ENCODE data around the gene GTF3C5. TPM values are rescaled to one million over a fixed set of nuclear protein-coding genes. Genes with fewer than 3 reads are reported as not detected.

The GTF3C5 gene
- total and polyA plus RNA-seq, 10 of the 15 experiments (the other 5 are each of a cell fraction or from before 2014, with no cell fraction given), result 2.2 to 81.1 (median 68.7) TPM

DNA sequence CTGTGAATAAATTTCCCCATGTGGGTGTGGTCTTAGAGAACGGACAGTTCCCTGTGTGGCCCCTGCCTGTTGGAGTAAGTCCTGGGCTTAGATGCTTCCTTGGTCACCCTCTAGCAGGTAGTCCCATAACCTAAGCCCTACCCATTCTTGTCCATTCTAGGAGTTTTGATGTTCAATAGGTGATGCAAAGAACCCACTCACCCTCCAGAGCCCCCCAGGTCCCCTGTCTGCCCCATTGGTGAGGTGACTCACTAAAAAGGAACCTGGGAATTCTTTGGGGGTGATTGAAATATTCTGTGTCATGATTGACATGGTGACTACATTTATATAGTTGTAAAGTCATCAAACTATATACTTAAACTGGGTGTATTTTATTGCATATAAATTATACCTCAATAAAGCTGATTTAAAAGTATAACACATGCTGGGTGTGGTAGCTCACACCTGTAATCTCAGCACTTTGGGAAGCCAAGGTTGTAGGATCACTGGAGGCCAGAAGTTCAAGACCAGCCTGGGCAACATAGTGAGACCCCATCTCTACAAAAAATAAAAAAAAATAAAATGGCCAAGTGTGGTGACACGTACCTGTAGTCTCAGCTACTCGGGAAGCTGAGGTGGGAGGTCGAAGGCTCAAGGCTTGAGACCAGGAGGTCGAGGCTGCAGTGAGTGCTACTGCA lies 20.8 kb upstream of the GTF3C5 start:
- Histone ChIP-seq H3K4me1 (ENCODE audit: control insufficient read depth, insufficient read depth, low read length) (no peaks in the 10 kb centered on the region), H4K20me1 (ENCODE audit: control insufficient read depth, insufficient read depth) (no peaks in the 10 kb centered on the region), H2AFZ (ENCODE audit: control insufficient read depth, low read depth, low read length) (no peak overlapping the region), H3K9me3 (replicated peaks; ENCODE audit: control insufficient read depth, insufficient read depth, low read length) (no peaks in the 10 kb centered on the region; the same call in 2 of the 3 replicates), H3K27me3 (replicated peaks in 1 of 2; ENCODE audit: control insufficient read depth in 2 of 2, insufficient read depth in 2 of 2, low read length in 1 of 2) (no peaks in the 10 kb centered on the region; a peak in 2 of 4 replicates), H3K4me2 (ENCODE audit: control insufficient read depth, insufficient read depth) (no peak overlapping the region), H3K27ac (ENCODE audit: control insufficient read depth, insufficient read depth) (no peak overlapping the region), H3K4me3 (no peak overlapping the region), H3K36me3 (ENCODE audit: control insufficient read depth in 2 of 2, insufficient read depth in 2 of 2, low read length in 1 of 2) (no peaks in the 10 kb centered on the region), H3K79me2 (ENCODE audit: control insufficient read depth, insufficient read depth, low read length) (no peaks in the 10 kb centered on the region), H3K9ac (ENCODE audit: control insufficient read depth, insufficient read depth, low read length) (no peak overlapping the region)
- in situ Hi-C loops (cut with MboI) (no loop called here), intact Hi-C loops (cut with micrococcal nuclease; ENCODE audit: unreplicated experiment) (no loop called here)
- no TSS peak for BruUV-seq (replicated peaks)
- no peak for ATAC-seq
- SMC1A ChIA-PET (ENCODE audit: uncharacterized antibody, unreplicated experiment), result no interaction called here
- TF ChIP-seq HDGF (IDR thresholded peaks at IDR 0.05) (no peak), RAD51 (IDR thresholded peaks at IDR 0.05) (no peak), ZNF217 (IDR thresholded peaks at IDR 0.05) (no peak), POLR2A (IDR thresholded peaks at IDR 0.05; ENCODE audit: low read depth, low read length) (no peak), GABPA (IDR thresholded peaks at IDR 0.05; ENCODE audit: low read depth) (no peak), TBL1XR1 (IDR thresholded peaks at IDR 0.05; ENCODE audit: low read depth, low read length) (no peak), NR2C2 (IDR thresholded peaks at IDR 0.05; ENCODE audit: borderline replicate concordance, control insufficient read depth, insufficient read length, low read depth) (no peak), GATAD2B (conservative IDR thresholded peaks at IDR 0.05; ENCODE audit: low read depth) (no peak), DPF2 (IDR thresholded peaks at IDR 0.05) (no peak)
- no peak for FAIRE-seq
- DNase-seq (ENCODE audit: low read depth, low spot score), result no peak
- RAD21 ChIA-PET (ENCODE audit: unreplicated experiment), result no interaction called here
- POLR2A ChIA-PET, result no interaction called here
- CTCF ChIA-PET, result interaction anchor here (4.4 kb wide), 1 partner anchor 12 kb away, joined by 31 read pairs; no protein-coding TSS in a partner anchor
- WGBS (ENCODE audit: insufficient coverage, insufficient replicate concordance, low lambda C conversion rate, missing lambda C conversion rate), result 52% methylated on average over 5 of the region's 5 CpGs

DNA sequence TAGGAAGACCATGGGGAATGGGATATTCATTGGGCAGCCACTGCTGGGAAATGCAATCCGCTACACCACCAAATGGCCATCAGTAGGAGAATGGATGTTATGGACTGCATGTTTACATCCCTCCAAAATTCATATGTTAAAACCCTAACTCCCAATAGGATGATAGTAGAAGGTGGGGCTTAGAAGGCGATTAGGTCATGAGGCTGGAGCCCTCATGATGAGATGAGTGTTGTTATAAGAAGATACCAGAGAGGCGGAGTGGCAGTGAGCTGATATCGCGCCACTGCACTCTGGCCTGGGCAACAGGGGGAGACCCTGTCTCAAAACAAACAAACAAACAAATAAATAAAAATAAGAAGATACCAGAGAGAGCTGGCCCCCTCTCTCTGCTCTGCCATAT lies 16.1 kb upstream of the GTF3C5 start:
- CTCF ChIA-PET, result no interaction called here
- no peak for FAIRE-seq
- TF ChIP-seq RAD21 (IDR thresholded peaks at IDR 0.05; ENCODE audit: insufficient read depth, low read depth, low read length) (no peak), CHD1 (IDR thresholded peaks at IDR 0.05; ENCODE audit: low read depth, low read length) (no peak), HCFC1 (IDR thresholded peaks at IDR 0.05; ENCODE audit: low read length) (no peak), FOS (IDR thresholded peaks at IDR 0.05; ENCODE audit: borderline replicate concordance, extremely low read depth, insufficient read length) (no peak), ZNF592 (IDR thresholded peaks at IDR 0.05) (no peak), MXI1 (IDR thresholded peaks at IDR 0.05; ENCODE audit: low read depth, low read length) (no peak), ZSCAN29 (IDR thresholded peaks at IDR 0.05) (no peak), RAD51 (IDR thresholded peaks at IDR 0.05) (no peak), NR2C1 (IDR thresholded peaks at IDR 0.05) (no peak)

More for the DNA sequence above, 16.1 kb upstream of the GTF3C5 start:
- DNase-seq (ENCODE audit: low read depth, low spot score) (no peak), ATAC-seq (no peak)
- Histone ChIP-seq H3K79me2 (ENCODE audit: control insufficient read depth, insufficient read depth, low read length) (no peaks in the 10 kb centered on the region), H4K20me1 (ENCODE audit: control insufficient read depth, insufficient read depth) (no peaks in the 10 kb centered on the region), H3K4me1 (ENCODE audit: control insufficient read depth, insufficient read depth, low read length) (no peaks in the 10 kb centered on the region), H3K9me3 (replicated peaks; ENCODE audit: control insufficient read depth, insufficient read depth, low read length) (no peaks in the 10 kb centered on the region), H3K9ac (ENCODE audit: control insufficient read depth, insufficient read depth, low read length) (no peak overlapping the region), H3K27ac (ENCODE audit: control insufficient read depth, insufficient read depth) (no peak overlapping the region), H2AFZ (ENCODE audit: control insufficient read depth, low read depth, low read length) (no peak overlapping the region), H3K4me3 (no peak overlapping the region), H3K4me2 (ENCODE audit: control insufficient read depth, insufficient read depth) (no peak overlapping the region), H3K27me3 (replicated peaks in 1 of 2; ENCODE audit: control insufficient read depth in 2 of 2, insufficient read depth in 2 of 2, low read length in 1 of 2) (no peaks in the 10 kb centered on the region; a peak in 1 of 4 replicates), H3K36me3 (ENCODE audit: control insufficient read depth in 2 of 2, insufficient read depth in 2 of 2, low read length in 1 of 2) (no peaks in the 10 kb centered on the region)
- in situ Hi-C loops (cut with MboI) (no loop called here), intact Hi-C loops (cut with micrococcal nuclease; ENCODE audit: unreplicated experiment) (no loop called here)
- ChIA-PET POLR2A (no interaction called here), RAD21 (ENCODE audit: unreplicated experiment) (no interaction called here), SMC1A (ENCODE audit: uncharacterized antibody, unreplicated experiment) (no interaction called here)
- no TSS peak for BruUV-seq (replicated peaks)
- 67% methylated on average over 5 of the region's 5 CpGs for WGBS (ENCODE audit: insufficient coverage, insufficient replicate concordance, low lambda C conversion rate, missing lambda C conversion rate)
